ENCODE results near the gene PVALEF.

DNA sequence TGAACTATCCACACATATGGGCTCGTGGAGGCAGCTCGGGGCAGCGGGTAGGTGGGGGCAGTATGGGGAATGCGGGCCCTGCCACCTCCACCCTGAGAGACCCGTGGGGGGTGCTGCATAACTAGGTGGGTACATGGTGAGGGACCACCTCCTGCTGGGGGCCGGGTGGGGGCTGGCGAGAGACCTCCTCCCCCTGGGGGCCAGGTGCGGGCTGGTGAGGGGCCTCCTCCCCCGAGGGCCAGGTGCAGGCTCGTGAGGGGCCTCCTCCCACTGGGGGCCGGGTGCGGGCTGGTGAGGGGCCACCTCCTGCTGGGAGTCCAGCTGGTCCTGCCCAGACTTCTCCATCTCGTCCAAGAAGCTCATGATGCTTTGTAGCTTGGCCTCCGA, 32.1 kb downstream of the PVALEF start:
- TF ChIP-seq, protein P1, sequence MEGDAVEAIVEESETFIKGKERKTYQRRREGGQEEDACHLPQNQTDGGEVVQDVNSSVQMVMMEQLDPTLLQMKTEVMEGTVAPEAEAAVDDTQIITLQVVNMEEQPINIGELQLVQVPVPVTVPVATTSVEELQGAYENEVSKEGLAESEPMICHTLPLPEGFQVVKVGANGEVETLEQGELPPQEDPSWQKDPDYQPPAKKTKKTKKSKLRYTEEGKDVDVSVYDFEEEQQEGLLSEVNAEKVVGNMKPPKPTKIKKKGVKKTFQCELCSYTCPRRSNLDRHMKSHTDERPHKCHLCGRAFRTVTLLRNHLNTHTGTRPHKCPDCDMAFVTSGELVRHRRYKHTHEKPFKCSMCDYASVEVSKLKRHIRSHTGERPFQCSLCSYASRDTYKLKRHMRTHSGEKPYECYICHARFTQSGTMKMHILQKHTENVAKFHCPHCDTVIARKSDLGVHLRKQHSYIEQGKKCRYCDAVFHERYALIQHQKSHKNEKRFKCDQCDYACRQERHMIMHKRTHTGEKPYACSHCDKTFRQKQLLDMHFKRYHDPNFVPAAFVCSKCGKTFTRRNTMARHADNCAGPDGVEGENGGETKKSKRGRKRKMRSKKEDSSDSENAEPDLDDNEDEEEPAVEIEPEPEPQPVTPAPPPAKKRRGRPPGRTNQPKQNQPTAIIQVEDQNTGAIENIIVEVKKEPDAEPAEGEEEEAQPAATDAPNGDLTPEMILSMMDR (IDR thresholded peaks at IDR 0.05): no peak
- TF ChIP-seq POLR2A (IDR thresholded peaks at IDR 0.05): no peak
